GM19463 (cell line): ENCODE measurements around the gene SH3RF3.

Experiments used
- ATAC-seq: cut with Tn5 transposase; IDR thresholded peaks from one replicate; pipeline ENCODE4 v1.9.1; 2021; ENCODE audit warnings: mild to moderate bottlenecking, moderate library complexity; ENCODE audit not compliant: unreplicated experiment

The SH3RF3 gene

GRCh38 chr2:109197491-109198418 lies 68.8 kb downstream of the SH3RF3 start:
- no peak for ATAC-seq

GRCh38 chr2:109199790-109200189 lies 70.8 kb downstream of the SH3RF3 start:
- no peak for ATAC-seq

- ATAC-seq: no peak
These were observed 71.8 kb downstream of the SH3RF3 start for GRCh38 chr2:109200616-109201464.

- no peak for ATAC-seq
These were observed 72.7 kb downstream of the SH3RF3 start for GRCh38 chr2:109201465-109202327.

- no peak for ATAC-seq
These were observed 73.5 kb downstream of the SH3RF3 start for GRCh38 chr2:109202486-109202885.

GRCh38 chr2:109203246-109204011 lies 74.4 kb downstream of the SH3RF3 start:
- no peak for ATAC-seq

GRCh38 chr2:109204412-109204811 lies 75.4 kb downstream of the SH3RF3 start:
- ATAC-seq: no peak

- no peak for ATAC-seq
These were observed 76.4 kb downstream of the SH3RF3 start for GRCh38 chr2:109205447-109205846.

GRCh38 chr2:109206569-109207146 lies 77.7 kb downstream of the SH3RF3 start:
- ATAC-seq: no peak

- no peak for ATAC-seq
These were observed 78.2 kb downstream of the SH3RF3 start for GRCh38 chr2:109207176-109207575.

- no peak for ATAC-seq
These were observed 79.3 kb downstream of the SH3RF3 start for GRCh38 chr2:109208071-109208950.

- no peak for ATAC-seq
These were observed 79.9 kb downstream of the SH3RF3 start for GRCh38 chr2:109208951-109209335.

- no peak for ATAC-seq
These were observed 80.4 kb downstream of the SH3RF3 start for GRCh38 chr2:109209412-109209811.

- no peak for ATAC-seq
These were observed 80.9 kb downstream of the SH3RF3 start for GRCh38 chr2:109209941-109210340.

GRCh38 chr2:109210431-109211200 lies 81.6 kb downstream of the SH3RF3 start:
- ATAC-seq: no peak

- ATAC-seq: no peak
These were observed 82.3 kb downstream of the SH3RF3 start for GRCh38 chr2:109211315-109211714.

GRCh38 chr2:109212836-109213563 lies 84.0 kb downstream of the SH3RF3 start:
- ATAC-seq: no peak
